ENCODE measurements around the gene ELMO1. TPM values are rescaled to one million over a fixed set of nuclear protein-coding genes. Genes with fewer than 3 reads are reported as not detected.

The ELMO1 gene
- total and polyA plus RNA-seq, 2 of the 13 experiments (the other 11 are each of a cell fraction or from before 2014, with no cell fraction given): 0.11 to 0.17 TPM

- TF ChIP-seq KDM5A (IDR thresholded peaks at IDR 0.05; ENCODE audit: borderline replicate concordance, low read length) (no peak), ADNP (CRISPR knock-in tag; IDR thresholded peaks at IDR 0.05) (no peak), KLF9 (CRISPR knock-in tag; IDR thresholded peaks at IDR 0.05; ENCODE audit: low read depth) (no peak), FOXC1 (CRISPR knock-in tag; IDR thresholded peaks at IDR 0.05; ENCODE audit: borderline replicate concordance) (no peak), NCOA1 (CRISPR knock-in tag; IDR thresholded peaks at IDR 0.05) (no peak), SIN3A (IDR thresholded peaks at IDR 0.05; ENCODE audit: borderline replicate concordance, low read depth, low read length) (no peak), ZBTB20 (CRISPR knock-in tag; IDR thresholded peaks at IDR 0.05; ENCODE audit: borderline replicate concordance, low read depth) (no peak), ZSCAN22 (CRISPR knock-in tag; IDR thresholded peaks at IDR 0.05) (no peak), NFRKB (IDR thresholded peaks at IDR 0.05) (no peak), NR2F2 (IDR thresholded peaks at IDR 0.05; ENCODE audit: borderline replicate concordance, low read depth) (peak; percentile 62; the same call in 1 of the 2 replicates), ZSCAN31 (CRISPR knock-in tag; IDR thresholded peaks at IDR 0.05; ENCODE audit: low read depth) (no peak), RFX1 (IDR thresholded peaks at IDR 0.05) (no peak), HMGA1 (CRISPR knock-in tag; conservative IDR thresholded peaks at IDR 0.05) (no peak), ZNF773 (CRISPR knock-in tag; IDR thresholded peaks at IDR 0.05; ENCODE audit: borderline replicate concordance) (no peak), NFYB (CRISPR knock-in tag; IDR thresholded peaks at IDR 0.05) (no peak), ELF1 (CRISPR knock-in tag; IDR thresholded peaks at IDR 0.05) (no peak), ZFYVE20 (CRISPR knock-in tag; IDR thresholded peaks at IDR 0.05; ENCODE audit: borderline replicate concordance, low read depth) (no peak), SOX6 (IDR thresholded peaks at IDR 0.05) (no peak), SOX6 (CRISPR knock-in tag; IDR thresholded peaks at IDR 0.05) (peak; percentile 92)
- TF ChIP-seq, protein P1, sequence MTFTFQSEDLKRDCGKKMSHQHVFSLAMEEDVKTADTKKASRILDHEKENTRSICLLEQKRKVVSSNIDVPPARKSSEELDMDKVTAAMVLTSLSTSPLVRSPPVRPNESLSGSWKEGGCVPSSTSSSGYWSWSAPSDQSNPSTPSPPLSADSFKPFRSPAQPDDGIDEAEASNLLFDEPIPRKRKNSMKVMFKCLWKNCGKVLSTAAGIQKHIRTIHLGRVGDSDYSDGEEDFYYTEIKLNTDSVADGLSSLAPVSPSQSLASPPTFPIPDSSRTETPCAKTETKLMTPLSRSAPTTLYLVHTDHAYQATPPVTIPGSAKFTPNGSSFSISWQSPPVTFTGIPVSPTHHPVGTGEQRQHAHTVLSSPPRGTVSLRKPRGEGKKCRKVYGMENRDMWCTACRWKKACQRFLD (CRISPR knock-in tag; IDR thresholded peaks at IDR 0.05; ENCODE audit: borderline replicate concordance): no peak
- TF ChIP-seq, protein P2, sequence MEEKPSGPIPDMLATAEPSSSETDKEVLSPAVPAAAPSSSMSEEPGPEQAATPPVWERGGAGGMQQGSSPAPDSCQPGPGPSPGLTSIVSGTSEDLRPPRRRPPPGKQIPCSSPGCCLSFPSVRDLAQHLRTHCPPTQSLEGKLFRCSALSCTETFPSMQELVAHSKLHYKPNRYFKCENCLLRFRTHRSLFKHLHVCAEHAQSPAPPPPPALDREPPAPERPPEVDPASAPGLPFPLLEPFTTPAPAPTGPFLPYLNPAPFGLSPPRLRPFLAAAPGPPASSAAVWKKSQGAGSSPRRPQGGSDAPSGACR (CRISPR knock-in tag; IDR thresholded peaks at IDR 0.05): no peak
- TF ChIP-seq, protein P3, sequence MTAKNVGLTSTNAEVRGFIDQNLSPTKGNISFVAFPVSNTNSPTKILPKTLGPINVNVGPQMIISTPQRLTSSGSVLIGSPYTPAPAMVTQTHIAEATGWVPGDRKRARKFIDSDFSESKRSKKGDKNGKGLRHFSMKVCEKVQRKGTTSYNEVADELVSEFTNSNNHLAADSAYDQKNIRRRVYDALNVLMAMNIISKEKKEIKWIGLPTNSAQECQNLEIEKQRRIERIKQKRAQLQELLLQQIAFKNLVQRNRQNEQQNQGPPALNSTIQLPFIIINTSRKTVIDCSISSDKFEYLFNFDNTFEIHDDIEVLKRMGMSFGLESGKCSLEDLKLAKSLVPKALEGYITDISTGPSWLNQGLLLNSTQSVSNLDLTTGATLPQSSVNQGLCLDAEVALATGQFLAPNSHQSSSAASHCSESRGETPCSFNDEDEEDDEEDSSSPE (CRISPR knock-in tag; IDR thresholded peaks at IDR 0.05): no peak
- TF ChIP-seq, protein P4, sequence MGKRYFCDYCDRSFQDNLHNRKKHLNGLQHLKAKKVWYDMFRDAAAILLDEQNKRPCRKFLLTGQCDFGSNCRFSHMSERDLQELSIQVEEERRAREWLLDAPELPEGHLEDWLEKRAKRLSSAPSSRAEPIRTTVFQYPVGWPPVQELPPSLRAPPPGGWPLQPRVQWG (CRISPR knock-in tag; IDR thresholded peaks at IDR 0.05; ENCODE audit: borderline replicate concordance, low read depth): no peak
- TF ChIP-seq, protein P5, sequence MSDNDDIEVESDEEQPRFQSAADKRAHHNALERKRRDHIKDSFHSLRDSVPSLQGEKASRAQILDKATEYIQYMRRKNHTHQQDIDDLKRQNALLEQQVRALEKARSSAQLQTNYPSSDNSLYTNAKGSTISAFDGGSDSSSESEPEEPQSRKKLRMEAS (IDR thresholded peaks at IDR 0.05): no peak
- TF ChIP-seq, protein P6, sequence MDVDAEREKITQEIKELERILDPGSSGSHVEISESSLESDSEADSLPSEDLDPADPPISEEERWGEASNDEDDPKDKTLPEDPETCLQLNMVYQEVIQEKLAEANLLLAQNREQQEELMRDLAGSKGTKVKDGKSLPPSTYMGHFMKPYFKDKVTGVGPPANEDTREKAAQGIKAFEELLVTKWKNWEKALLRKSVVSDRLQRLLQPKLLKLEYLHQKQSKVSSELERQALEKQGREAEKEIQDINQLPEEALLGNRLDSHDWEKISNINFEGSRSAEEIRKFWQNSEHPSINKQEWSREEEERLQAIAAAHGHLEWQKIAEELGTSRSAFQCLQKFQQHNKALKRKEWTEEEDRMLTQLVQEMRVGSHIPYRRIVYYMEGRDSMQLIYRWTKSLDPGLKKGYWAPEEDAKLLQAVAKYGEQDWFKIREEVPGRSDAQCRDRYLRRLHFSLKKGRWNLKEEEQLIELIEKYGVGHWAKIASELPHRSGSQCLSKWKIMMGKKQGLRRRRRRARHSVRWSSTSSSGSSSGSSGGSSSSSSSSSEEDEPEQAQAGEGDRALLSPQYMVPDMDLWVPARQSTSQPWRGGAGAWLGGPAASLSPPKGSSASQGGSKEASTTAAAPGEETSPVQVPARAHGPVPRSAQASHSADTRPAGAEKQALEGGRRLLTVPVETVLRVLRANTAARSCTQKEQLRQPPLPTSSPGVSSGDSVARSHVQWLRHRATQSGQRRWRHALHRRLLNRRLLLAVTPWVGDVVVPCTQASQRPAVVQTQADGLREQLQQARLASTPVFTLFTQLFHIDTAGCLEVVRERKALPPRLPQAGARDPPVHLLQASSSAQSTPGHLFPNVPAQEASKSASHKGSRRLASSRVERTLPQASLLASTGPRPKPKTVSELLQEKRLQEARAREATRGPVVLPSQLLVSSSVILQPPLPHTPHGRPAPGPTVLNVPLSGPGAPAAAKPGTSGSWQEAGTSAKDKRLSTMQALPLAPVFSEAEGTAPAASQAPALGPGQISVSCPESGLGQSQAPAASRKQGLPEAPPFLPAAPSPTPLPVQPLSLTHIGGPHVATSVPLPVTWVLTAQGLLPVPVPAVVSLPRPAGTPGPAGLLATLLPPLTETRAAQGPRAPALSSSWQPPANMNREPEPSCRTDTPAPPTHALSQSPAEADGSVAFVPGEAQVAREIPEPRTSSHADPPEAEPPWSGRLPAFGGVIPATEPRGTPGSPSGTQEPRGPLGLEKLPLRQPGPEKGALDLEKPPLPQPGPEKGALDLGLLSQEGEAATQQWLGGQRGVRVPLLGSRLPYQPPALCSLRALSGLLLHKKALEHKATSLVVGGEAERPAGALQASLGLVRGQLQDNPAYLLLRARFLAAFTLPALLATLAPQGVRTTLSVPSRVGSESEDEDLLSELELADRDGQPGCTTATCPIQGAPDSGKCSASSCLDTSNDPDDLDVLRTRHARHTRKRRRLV (CRISPR knock-in tag; IDR thresholded peaks at IDR 0.05): no peak
Observed at GRCh38 chr7:37074370-37074769, 374.3 kb downstream of the ELMO1 start (continued).

Measured in HepG2 (cell line).